ENCODE measurements around the gene LDHD.
A peak's percentile ranks its signal among the peaks of the same experiment; 100 is the strongest.

LDHD gene

DNA sequence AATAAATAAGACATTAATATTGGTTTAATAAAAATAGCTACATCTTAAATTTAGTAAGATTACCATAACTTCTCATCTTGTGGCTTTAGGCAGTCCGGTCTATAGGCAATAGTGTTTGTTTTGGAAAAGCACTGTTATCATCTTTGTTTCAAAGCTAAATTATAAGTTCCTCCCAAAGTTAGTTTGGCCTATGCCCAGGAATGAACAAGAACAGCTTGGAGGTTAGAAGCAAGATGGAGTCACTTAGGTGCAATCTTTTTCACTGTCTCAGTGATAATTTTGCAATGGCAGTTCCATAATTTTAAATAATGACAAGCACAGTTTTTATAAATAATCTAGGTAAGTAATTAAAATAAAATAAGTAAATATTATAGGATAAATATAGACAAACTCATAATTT is 6.0 kb upstream of the LDHD start:
- no peak for TF ChIP-seq YY1 (IDR thresholded peaks at IDR 0.05; ENCODE audit: insufficient read depth, insufficient read length)
- TF ChIP-seq ZNF274 (IDR thresholded peaks at IDR 0.05; ENCODE audit: low read depth, low read length): no peak
- no peak for TF ChIP-seq SUZ12 (IDR thresholded peaks at IDR 0.05; ENCODE audit: extremely low read depth, insufficient read depth, insufficient read length)

DNA sequence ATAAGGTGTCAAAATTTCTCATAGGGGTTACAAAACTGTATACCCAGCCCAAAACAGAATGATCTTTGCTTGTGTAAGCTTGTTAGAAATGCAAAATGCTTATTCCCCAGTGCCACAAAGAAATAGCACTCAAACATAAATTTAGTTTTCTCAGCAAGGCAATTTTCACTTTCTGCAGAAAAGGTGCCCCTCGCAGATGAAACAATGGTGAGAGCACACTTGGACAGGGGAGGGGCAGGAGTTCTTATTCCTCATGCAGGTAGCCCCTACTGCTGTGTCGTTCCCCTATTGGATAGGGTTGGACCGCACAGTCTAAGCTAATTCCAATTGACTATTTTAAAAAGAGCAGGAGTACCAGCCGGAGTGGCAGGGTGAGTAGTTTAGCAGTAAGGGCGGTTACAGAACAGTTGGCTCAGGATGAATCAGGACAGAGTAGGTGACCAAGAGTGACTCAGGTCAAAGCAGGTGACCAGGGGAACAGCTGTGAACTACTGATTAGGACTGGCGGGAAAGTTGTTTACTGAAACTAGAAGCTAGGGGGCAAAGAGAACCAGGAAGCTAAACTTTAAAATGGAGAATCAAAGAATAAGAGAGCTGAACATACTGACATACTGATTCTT is 5.5 kb upstream of the LDHD start:
- Histone ChIP-seq H3K27me3 (ENCODE audit: insufficient read depth, insufficient read length) (no peaks in the 10 kb centered on the region), H3K9me3 (ENCODE audit: insufficient read depth, low read length) (peaks cover 30% of the 10 kb centered on the region), H3K36me3 (ENCODE audit: insufficient read depth, insufficient read length, low read length) (no peaks in the 10 kb centered on the region), H3K4me3 (ENCODE audit: insufficient read length, low read depth) (no peak overlapping the region), H3K4me1 (ENCODE audit: insufficient read depth, insufficient read length) (peaks cover 3% of the 10 kb centered on the region), H3K9ac (ENCODE audit: insufficient read length, low read depth) (no peak overlapping the region)
- no peak for DNase-seq (ENCODE audit: low read depth, low spot score)
- TF ChIP-seq ZNF274 (IDR thresholded peaks at IDR 0.05; ENCODE audit: low read depth, low read length) (no peak), SUZ12 (IDR thresholded peaks at IDR 0.05; ENCODE audit: extremely low read depth, insufficient read depth, insufficient read length) (no peak), YY1 (IDR thresholded peaks at IDR 0.05; ENCODE audit: insufficient read depth, insufficient read length) (no peak)

More for the DNA sequence above, 6.0 kb upstream of the LDHD start:
- Histone ChIP-seq H3K36me3 (ENCODE audit: insufficient read depth, insufficient read length, low read length) (no peaks in the 10 kb centered on the region), H3K9ac (ENCODE audit: insufficient read length, low read depth) (no peak overlapping the region), H3K4me3 (ENCODE audit: insufficient read length, low read depth) (no peak overlapping the region), H3K4me1 (ENCODE audit: insufficient read depth, insufficient read length) (peaks cover 3% of the 10 kb centered on the region), H3K9me3 (ENCODE audit: insufficient read depth, low read length) (peaks cover 35% of the 10 kb centered on the region), H3K27me3 (ENCODE audit: insufficient read depth, insufficient read length) (no peaks in the 10 kb centered on the region)
- no peak for DNase-seq (ENCODE audit: low read depth, low spot score)

DNA sequence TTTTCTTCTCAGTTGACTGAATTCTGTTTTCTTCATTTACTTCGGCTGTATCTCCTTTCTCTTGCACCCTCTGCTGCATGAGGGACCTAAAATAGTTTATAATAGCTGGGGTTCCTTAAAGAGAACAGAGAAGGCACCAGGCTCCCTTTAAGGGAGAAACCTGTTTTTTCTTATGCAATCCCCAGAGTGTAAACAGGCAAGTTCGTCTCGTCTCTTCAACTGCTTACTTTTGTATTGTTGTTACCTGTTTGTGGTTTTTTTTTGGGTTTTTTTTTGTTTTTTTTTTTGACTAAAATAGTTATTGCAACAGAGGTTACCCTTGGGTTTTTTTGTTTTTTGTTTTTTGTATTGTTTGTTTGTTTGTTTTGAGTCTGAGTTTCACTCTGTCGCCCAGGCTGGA is 3.7 kb upstream of the LDHD start:
- no peak overlapping the region for H3K9ac ChIP-seq (ENCODE audit: insufficient read length, low read depth)
- TF ChIP-seq SUZ12 (IDR thresholded peaks at IDR 0.05; ENCODE audit: extremely low read depth, insufficient read depth, insufficient read length) (no peak), ZNF274 (IDR thresholded peaks at IDR 0.05; ENCODE audit: low read depth, low read length) (no peak), YY1 (IDR thresholded peaks at IDR 0.05; ENCODE audit: insufficient read depth, insufficient read length) (no peak)
- H3K27me3 ChIP-seq (ENCODE audit: insufficient read depth, insufficient read length): no peaks in the 10 kb centered on the region
- peaks cover 7% of the 10 kb centered on the region for H3K4me1 ChIP-seq (ENCODE audit: insufficient read depth, insufficient read length)
- peaks cover 21% of the 10 kb centered on the region for H3K9me3 ChIP-seq (ENCODE audit: insufficient read depth, low read length)
- no peak for DNase-seq (ENCODE audit: low read depth, low spot score)
- H3K36me3 ChIP-seq (ENCODE audit: insufficient read depth, insufficient read length, low read length): no peaks in the 10 kb centered on the region
- no peak overlapping the region for H3K4me3 ChIP-seq (ENCODE audit: insufficient read length, low read depth)

DNA sequence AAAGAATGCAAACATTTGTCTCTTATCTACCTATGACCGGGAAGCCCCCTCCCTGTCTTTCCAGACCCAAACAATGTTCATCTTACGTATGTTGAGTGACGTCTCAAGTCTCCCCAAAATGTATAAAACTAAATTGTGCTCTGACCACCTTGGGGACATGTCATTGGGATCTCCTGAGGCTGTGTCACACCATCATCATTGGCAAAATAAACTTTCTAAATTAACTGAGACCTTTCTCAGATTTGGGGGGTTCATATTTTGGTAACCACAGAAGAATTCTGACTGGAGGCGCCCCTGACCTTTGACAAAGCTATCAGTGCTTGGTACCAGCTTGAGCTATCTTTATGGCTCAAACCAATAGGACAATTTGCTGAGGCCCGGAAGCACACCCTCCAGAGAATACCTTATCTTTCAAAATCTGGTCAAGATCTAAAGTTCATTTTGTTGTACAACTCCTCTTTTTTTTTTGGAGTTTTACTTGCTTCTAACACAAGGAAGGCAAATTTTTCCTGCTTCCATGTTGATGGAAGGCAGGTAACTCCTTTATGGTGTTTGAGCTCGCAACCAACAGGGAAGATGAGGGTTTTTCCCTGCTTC is 2.5 kb upstream of the LDHD start:
- TF ChIP-seq SUZ12 (IDR thresholded peaks at IDR 0.05; ENCODE audit: extremely low read depth, insufficient read depth, insufficient read length) (no peak), YY1 (IDR thresholded peaks at IDR 0.05; ENCODE audit: insufficient read depth, insufficient read length) (no peak), ZNF274 (IDR thresholded peaks at IDR 0.05; ENCODE audit: low read depth, low read length) (no peak)

DNA sequence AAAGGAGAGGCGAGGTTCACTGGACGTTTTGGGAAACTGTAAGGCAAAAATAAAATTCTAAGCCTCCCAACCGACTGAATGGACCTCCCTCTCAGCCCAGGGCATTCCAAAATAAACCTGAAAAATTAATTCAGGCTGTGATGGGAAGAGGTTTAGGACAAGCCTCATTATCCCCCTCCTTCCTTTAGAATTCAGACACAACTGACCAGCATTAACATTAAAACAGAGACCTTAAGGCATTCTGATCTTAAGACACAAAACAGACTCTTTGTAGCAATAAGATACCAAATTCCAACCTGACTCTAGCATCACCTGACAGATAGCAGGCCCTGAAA is 298 bp upstream of the LDHD start:
- Histone ChIP-seq H3K9me3 (ENCODE audit: insufficient read depth, low read length) (peaks cover 12% of the 10 kb centered on the region), H3K4me1 (ENCODE audit: insufficient read depth, insufficient read length) (peaks cover 34% of the 10 kb centered on the region), H3K9ac (ENCODE audit: insufficient read length, low read depth) (peak overlapping the region; percentile 68), H3K4me3 (ENCODE audit: insufficient read length, low read depth) (peak overlapping the region; percentile 57), H3K27me3 (ENCODE audit: insufficient read depth, insufficient read length) (no peaks in the 10 kb centered on the region), H3K36me3 (ENCODE audit: insufficient read depth, insufficient read length, low read length) (peaks cover 4% of the 10 kb centered on the region)
- TF ChIP-seq SUZ12 (IDR thresholded peaks at IDR 0.05; ENCODE audit: extremely low read depth, insufficient read depth, insufficient read length): no peak
- TF ChIP-seq ZNF274 (IDR thresholded peaks at IDR 0.05; ENCODE audit: low read depth, low read length): no peak
- no peak for TF ChIP-seq YY1 (IDR thresholded peaks at IDR 0.05; ENCODE audit: insufficient read depth, insufficient read length)
- DNase-seq (ENCODE audit: low read depth, low spot score): no peak

More for the DNA sequence above, 2.5 kb upstream of the LDHD start:
- Histone ChIP-seq H3K4me3 (ENCODE audit: insufficient read length, low read depth) (no peak overlapping the region), H3K27me3 (ENCODE audit: insufficient read depth, insufficient read length) (no peaks in the 10 kb centered on the region), H3K9me3 (ENCODE audit: insufficient read depth, low read length) (peaks cover 21% of the 10 kb centered on the region), H3K9ac (ENCODE audit: insufficient read length, low read depth) (no peak overlapping the region), H3K4me1 (ENCODE audit: insufficient read depth, insufficient read length) (peaks cover 16% of the 10 kb centered on the region), H3K36me3 (ENCODE audit: insufficient read depth, insufficient read length, low read length) (no peaks in the 10 kb centered on the region)
- no peak for DNase-seq (ENCODE audit: low read depth, low spot score)

DNA sequence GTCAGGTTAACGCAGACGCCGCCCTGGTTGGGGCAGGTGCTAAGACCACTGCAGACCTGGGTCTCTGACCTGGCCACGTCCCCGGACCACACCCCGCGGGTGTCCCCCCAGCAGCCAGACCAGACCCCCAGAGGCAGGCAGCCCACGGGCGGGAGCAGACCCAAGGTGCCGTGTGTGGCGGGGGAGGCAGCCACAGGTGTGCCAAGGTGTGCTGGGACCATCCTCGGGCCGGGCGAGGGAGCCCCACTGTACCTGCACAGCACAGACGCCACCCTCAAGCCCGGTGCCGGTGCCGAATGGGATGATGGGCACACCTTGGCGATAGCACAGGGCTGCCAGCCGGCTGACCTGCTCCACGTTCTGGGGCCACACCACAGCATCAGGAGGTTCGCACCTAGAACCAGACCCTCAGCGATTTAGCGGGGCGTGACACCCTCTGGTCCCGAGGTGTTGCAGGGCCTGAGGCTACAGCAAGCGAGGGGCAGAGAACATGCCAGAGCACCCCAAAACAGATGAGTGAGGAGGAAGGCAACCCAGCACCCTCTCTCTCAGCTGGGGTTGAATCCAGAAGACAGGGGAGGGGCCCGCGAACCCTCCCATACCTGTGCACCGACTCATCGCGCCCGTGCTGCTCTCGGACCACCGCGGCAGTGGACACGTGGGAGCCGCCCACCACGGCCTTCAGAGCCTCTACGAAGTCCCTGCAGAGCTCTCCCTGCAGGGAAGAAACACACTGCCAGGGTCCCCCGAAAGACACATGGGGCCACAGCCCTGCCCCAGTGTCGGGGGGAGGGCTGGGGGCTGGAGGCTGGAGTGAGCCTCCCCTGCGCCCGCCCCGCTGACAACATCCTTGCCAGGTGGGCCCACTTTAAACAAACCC is 1.4 kb downstream of the LDHD start:
- Histone ChIP-seq H3K4me1 (ENCODE audit: insufficient read depth, insufficient read length) (peaks cover 40% of the 10 kb centered on the region), H3K4me3 (ENCODE audit: insufficient read length, low read depth) (peak overlapping the region; percentile 57), H3K9me3 (ENCODE audit: insufficient read depth, low read length) (no peaks in the 10 kb centered on the region), H3K27me3 (ENCODE audit: insufficient read depth, insufficient read length) (no peaks in the 10 kb centered on the region), H3K9ac (ENCODE audit: insufficient read length, low read depth) (peak overlapping the region; percentile 70), H3K36me3 (ENCODE audit: insufficient read depth, insufficient read length, low read length) (peaks cover 4% of the 10 kb centered on the region)
- DNase-seq (ENCODE audit: low read depth, low spot score): no peak
- TF ChIP-seq ZNF274 (IDR thresholded peaks at IDR 0.05; ENCODE audit: low read depth, low read length): no peak
- TF ChIP-seq SUZ12 (IDR thresholded peaks at IDR 0.05; ENCODE audit: extremely low read depth, insufficient read depth, insufficient read length): no peak

All from NT2/D1 (cell line).